Peyer's patch (tissue), 4 donors: ENCODE data around the gene DCST1.

Source experiments
- POLR2A ChIP-seq, 2 donors: fragments of 450-650 bp; IDR thresholded peaks; one replicate each; pipeline ENCODE4 v1.5.1; 2017; ENCODE audit warnings: antibody characterized with exemption in 2 of 2, mild to moderate bottlenecking in 2 of 2, moderate library complexity in 2 of 2
- TF ChIP-seq, protein P1 (sequence below), 6 experiments: fragments of 450-650 bp in 4 of 6; fragments of 200-600 bp in 2 of 6; sonication (generic) in 1 of 6; IDR thresholded peaks; one replicate each; pipeline ENCODE4 v1.5.1; 2017 to 2019; ENCODE audit warnings: antibody characterized with exemption in 6 of 6, mild to moderate bottlenecking in 3 of 6, moderate library complexity in 1 of 6

DNA sequence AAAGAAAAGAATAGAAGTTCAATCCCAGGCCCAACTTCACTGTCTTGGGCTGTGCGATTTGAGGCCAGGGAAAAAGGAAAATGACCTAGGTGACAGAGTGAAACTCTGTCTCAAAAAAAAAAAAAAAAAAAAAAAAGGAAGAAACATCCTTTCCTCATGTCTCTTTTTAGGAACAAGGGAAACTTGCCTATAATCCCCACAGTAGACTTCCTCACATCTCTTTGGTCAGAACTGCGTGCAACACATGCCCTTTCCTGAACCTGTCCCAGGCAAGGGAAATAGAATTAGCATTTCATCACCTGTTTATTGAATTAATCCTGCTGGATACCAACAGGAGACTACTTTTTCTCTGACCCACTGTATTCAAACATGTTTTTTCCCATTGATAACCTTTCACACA, 2.3 kb downstream of the DCST1 start:
- TF ChIP-seq, protein P1, sequence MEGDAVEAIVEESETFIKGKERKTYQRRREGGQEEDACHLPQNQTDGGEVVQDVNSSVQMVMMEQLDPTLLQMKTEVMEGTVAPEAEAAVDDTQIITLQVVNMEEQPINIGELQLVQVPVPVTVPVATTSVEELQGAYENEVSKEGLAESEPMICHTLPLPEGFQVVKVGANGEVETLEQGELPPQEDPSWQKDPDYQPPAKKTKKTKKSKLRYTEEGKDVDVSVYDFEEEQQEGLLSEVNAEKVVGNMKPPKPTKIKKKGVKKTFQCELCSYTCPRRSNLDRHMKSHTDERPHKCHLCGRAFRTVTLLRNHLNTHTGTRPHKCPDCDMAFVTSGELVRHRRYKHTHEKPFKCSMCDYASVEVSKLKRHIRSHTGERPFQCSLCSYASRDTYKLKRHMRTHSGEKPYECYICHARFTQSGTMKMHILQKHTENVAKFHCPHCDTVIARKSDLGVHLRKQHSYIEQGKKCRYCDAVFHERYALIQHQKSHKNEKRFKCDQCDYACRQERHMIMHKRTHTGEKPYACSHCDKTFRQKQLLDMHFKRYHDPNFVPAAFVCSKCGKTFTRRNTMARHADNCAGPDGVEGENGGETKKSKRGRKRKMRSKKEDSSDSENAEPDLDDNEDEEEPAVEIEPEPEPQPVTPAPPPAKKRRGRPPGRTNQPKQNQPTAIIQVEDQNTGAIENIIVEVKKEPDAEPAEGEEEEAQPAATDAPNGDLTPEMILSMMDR (IDR thresholded peaks at IDR 0.05), result no peak
- no peak for TF ChIP-seq POLR2A (IDR thresholded peaks at IDR 0.05)
